Measurements from ENCODE around the gene TFPI2. TPM values are rescaled to one million over a fixed set of nuclear protein-coding genes. Genes with fewer than 3 reads are reported as not detected.

Gene TFPI2
- total and polyA plus RNA-seq, 8 donors, result 0.28 to 15.2 (median 3.5) TPM; not detected in 1

GRCh38 chr7:93856323-93856722, 34.2 kb downstream of the TFPI2 start:
- no peak for DNase-seq
- intact Hi-C loops (cut with DNase I; ENCODE audit: low total_unique reads), result no loop called here
- H3K27me3 ChIP-seq, result no peaks in the 10 kb centered on the region

DNA sequence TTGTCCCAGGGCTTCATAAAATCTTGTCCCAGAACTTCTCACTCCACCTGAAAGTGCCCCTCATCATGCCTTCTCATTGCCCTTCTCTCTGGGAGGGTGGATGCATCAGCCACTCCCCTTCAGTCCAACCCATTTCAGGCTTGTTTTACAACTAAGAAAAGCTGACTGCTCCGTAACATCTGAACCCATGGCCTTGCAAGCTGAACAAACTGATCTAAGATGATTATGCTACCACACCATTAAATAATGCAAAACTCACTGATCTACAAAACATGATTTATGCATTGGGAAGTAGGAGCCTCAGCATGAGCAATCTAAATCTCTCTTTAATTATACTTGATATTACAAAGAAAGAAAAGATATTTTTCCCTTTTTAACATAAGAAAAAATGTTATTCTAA, 34.8 kb downstream of the TFPI2 start:
- H3K27ac ChIP-seq, result no peak overlapping the region
- no peaks in the 10 kb centered on the region for H3K36me3 ChIP-seq
- H3K4me3 ChIP-seq, result no peak overlapping the region
- no peak for DNase-seq
- H3K4me1 ChIP-seq, result no peaks in the 10 kb centered on the region
- intact Hi-C loops (cut with DNase I; ENCODE audit: low total_unique reads), result no loop called here
- TF ChIP-seq POLR2A (IDR thresholded peaks at IDR 0.05) (no peak), EP300 (IDR thresholded peaks at IDR 0.05) (no peak), POLR2AphosphoS5 (IDR thresholded peaks at IDR 0.05) (no peak), CTCF (IDR thresholded peaks at IDR 0.05) (no peak)
- no peaks in the 10 kb centered on the region for H3K27me3 ChIP-seq
- WGBS, 5 donors, result 61 to 80% (median 77%) methylated on average over 1 of the region's 1 CpG
- H3K9me3 ChIP-seq, result no peaks in the 10 kb centered on the region

More at GRCh38 chr7:93856323-93856722, 34.2 kb downstream of the TFPI2 start:
- H3K36me3 ChIP-seq, result no peaks in the 10 kb centered on the region
- no peak overlapping the region for H3K4me3 ChIP-seq
- H3K9me3 ChIP-seq, result no peaks in the 10 kb centered on the region
- TF ChIP-seq POLR2AphosphoS5 (IDR thresholded peaks at IDR 0.05), result no peak
- no peak for TF ChIP-seq POLR2A (IDR thresholded peaks at IDR 0.05)
- no peak for TF ChIP-seq EP300 (IDR thresholded peaks at IDR 0.05)
- no peak for TF ChIP-seq CTCF (IDR thresholded peaks at IDR 0.05)
- H3K27ac ChIP-seq, result no peak overlapping the region
- no peaks in the 10 kb centered on the region for H3K4me1 ChIP-seq

GRCh38 chr7:93854480-93854879, 36.1 kb downstream of the TFPI2 start:
- Histone ChIP-seq H3K27ac (no peak overlapping the region), H3K9me3 (no peaks in the 10 kb centered on the region), H3K4me1 (no peaks in the 10 kb centered on the region), H3K27me3 (no peaks in the 10 kb centered on the region), H3K36me3 (no peaks in the 10 kb centered on the region), H3K4me3 (no peak overlapping the region)
- 81 to 89% (median 84%) methylated on average over 1 of the region's 1 CpG for WGBS, 5 donors
- intact Hi-C loops (cut with DNase I; ENCODE audit: low total_unique reads), result no loop called here
- DNase-seq, result no peak
- no peak for TF ChIP-seq CTCF (IDR thresholded peaks at IDR 0.05)
- no peak for TF ChIP-seq POLR2AphosphoS5 (IDR thresholded peaks at IDR 0.05)
- no peak for TF ChIP-seq POLR2A (IDR thresholded peaks at IDR 0.05)
- no peak for TF ChIP-seq EP300 (IDR thresholded peaks at IDR 0.05)

GRCh38 chr7:93851536-93851935, 39.0 kb downstream of the TFPI2 start:
- H3K4me1 ChIP-seq, result no peaks in the 10 kb centered on the region
- 73 to 83% (median 77%) methylated on average over 2 of the region's 2 CpGs for WGBS, 5 donors
- H3K4me3 ChIP-seq, result no peak overlapping the region
- intact Hi-C loops (cut with DNase I; ENCODE audit: low total_unique reads), result no loop called here
- no peaks in the 10 kb centered on the region for H3K36me3 ChIP-seq
- no peak for DNase-seq
- no peaks in the 10 kb centered on the region for H3K9me3 ChIP-seq
- no peak for TF ChIP-seq EP300 (IDR thresholded peaks at IDR 0.05)
- TF ChIP-seq POLR2A (IDR thresholded peaks at IDR 0.05), result no peak
- TF ChIP-seq POLR2AphosphoS5 (IDR thresholded peaks at IDR 0.05), result no peak
- TF ChIP-seq CTCF (IDR thresholded peaks at IDR 0.05), result no peak
- no peaks in the 10 kb centered on the region for H3K27me3 ChIP-seq
- H3K27ac ChIP-seq, result no peak overlapping the region

All from stomach (tissue), 9 donors.